ENCODE measurements around the gene SCNN1B.
"Not testable (repeated sequence)": the region's sequence is repeated elsewhere in the genome, so short reads cannot be mapped to it uniquely, and the experiment has no call there.

Gene SCNN1B
- total RNA-seq: 0 to 0.07 reads per million in 2 donors

- no peak for DNase-seq
Measured at GRCh38 chr16:23302045-23302956, at the start of gene SCNN1B. SCNN1B (plus strand) TSS chr16:23302302; CDS start chr16:23348600, 46,298 bp downstream.

GRCh38 chr16:23252310-23252709, 49.8 kb upstream of the SCNN1B start:
- DNase-seq: no peak

GRCh38 chr16:23253650-23254049, 48.5 kb upstream of the SCNN1B start:
- DNase-seq: not testable (repeated sequence)

- DNase-seq: no peak
Measured at GRCh38 chr16:23254338-23254737, 47.8 kb upstream of the SCNN1B start.

- DNase-seq: no peak
Measured at GRCh38 chr16:23255000-23255399, 47.1 kb upstream of the SCNN1B start.

GRCh38 chr16:23256440-23256839, 45.7 kb upstream of the SCNN1B start:
- no peak for DNase-seq

- DNase-seq: no peak
Measured at GRCh38 chr16:23257682-23258081, 44.4 kb upstream of the SCNN1B start.

- no peak for DNase-seq
Measured at GRCh38 chr16:23258919-23259237, 43.2 kb upstream of the SCNN1B start.

- DNase-seq: no peak
Measured at GRCh38 chr16:23267647-23268046, 34.5 kb upstream of the SCNN1B start.

- DNase-seq: no peak
Measured at GRCh38 chr16:23268561-23268960, 33.5 kb upstream of the SCNN1B start.

GRCh38 chr16:23269248-23269953, 32.7 kb upstream of the SCNN1B start:
- no peak for DNase-seq

GRCh38 chr16:23270654-23271053, 31.4 kb upstream of the SCNN1B start:
- no peak for DNase-seq

- DNase-seq: no peak
Measured at GRCh38 chr16:23274968-23275367, 27.1 kb upstream of the SCNN1B start.

GRCh38 chr16:23276821-23277220, 25.3 kb upstream of the SCNN1B start:
- DNase-seq: no peak

GRCh38 chr16:23278031-23278430, 24.1 kb upstream of the SCNN1B start:
- DNase-seq: no peak

GRCh38 chr16:23279721-23280153, 22.4 kb upstream of the SCNN1B start:
- DNase-seq: no peak

GRCh38 chr16:23280483-23280967, 21.6 kb upstream of the SCNN1B start:
- DNase-seq: no peak

GRCh38 chr16:23282568-23282967, 19.5 kb upstream of the SCNN1B start:
- DNase-seq: no peak

- DNase-seq: no peak
Measured at GRCh38 chr16:23283571-23283970, 18.5 kb upstream of the SCNN1B start.

GRCh38 chr16:23284584-23284983, 17.5 kb upstream of the SCNN1B start:
- no peak for DNase-seq

- DNase-seq: no peak
Measured at GRCh38 chr16:23286131-23286532, 16.0 kb upstream of the SCNN1B start.

GRCh38 chr16:23288209-23288608, 13.9 kb upstream of the SCNN1B start:
- DNase-seq: no peak

GRCh38 chr16:23288726-23289512, 13.2 kb upstream of the SCNN1B start:
- no peak for DNase-seq

Measured in T-helper 9 cell (primary cell).